ENCODE measurements around the gene MEIS1.

Gene MEIS1

DNA sequence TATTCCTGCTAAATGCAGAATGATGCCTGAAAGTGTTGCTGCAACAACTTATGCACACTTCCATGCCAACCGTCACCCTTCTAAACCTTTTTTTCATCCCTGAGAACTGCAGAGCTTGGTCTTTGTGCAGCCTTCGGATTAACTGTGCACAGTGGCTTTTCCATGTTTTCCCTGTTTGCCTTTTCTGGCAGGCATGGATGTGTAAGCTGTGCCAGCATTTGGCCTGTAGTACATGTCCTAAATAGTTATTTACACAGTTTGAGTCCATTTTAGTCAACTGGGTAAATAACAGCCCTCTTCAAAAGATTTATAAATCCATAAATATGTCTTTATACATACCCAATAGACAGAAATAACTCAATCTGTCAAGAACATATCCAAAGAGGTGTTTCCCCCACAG, 31.5 kb downstream of the MEIS1 start:
- H3K4me3 ChIP-seq (ENCODE audit: low read depth, low read length), result no peak overlapping the region
- TF ChIP-seq, protein P1, sequence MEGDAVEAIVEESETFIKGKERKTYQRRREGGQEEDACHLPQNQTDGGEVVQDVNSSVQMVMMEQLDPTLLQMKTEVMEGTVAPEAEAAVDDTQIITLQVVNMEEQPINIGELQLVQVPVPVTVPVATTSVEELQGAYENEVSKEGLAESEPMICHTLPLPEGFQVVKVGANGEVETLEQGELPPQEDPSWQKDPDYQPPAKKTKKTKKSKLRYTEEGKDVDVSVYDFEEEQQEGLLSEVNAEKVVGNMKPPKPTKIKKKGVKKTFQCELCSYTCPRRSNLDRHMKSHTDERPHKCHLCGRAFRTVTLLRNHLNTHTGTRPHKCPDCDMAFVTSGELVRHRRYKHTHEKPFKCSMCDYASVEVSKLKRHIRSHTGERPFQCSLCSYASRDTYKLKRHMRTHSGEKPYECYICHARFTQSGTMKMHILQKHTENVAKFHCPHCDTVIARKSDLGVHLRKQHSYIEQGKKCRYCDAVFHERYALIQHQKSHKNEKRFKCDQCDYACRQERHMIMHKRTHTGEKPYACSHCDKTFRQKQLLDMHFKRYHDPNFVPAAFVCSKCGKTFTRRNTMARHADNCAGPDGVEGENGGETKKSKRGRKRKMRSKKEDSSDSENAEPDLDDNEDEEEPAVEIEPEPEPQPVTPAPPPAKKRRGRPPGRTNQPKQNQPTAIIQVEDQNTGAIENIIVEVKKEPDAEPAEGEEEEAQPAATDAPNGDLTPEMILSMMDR (IDR thresholded peaks at IDR 0.05; ENCODE audit: low read depth, low read length), result no peak

DNA sequence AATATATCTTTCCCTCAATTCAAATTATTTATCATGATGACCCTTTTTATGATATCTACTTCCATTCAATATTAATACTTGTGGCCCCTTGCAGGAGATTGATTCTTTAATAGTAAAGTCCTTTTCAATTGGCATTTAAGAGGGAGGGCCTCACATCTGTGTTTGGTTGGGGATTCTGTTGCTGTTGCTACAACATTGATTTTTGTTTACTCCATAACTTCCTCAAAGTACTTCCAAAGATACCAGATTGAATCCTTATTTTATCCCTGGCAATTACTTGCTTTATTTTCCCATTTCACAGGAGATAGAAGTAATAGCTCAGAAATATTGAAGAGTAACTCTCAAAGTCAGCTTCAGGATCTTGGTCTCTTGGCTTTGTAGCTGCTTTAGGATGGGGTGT, 32.8 kb downstream of the MEIS1 start:
- TF ChIP-seq, protein P1 (IDR thresholded peaks at IDR 0.05; ENCODE audit: low read depth, low read length), result no peak
- H3K4me3 ChIP-seq (ENCODE audit: low read depth, low read length), result no peak overlapping the region

DNA sequence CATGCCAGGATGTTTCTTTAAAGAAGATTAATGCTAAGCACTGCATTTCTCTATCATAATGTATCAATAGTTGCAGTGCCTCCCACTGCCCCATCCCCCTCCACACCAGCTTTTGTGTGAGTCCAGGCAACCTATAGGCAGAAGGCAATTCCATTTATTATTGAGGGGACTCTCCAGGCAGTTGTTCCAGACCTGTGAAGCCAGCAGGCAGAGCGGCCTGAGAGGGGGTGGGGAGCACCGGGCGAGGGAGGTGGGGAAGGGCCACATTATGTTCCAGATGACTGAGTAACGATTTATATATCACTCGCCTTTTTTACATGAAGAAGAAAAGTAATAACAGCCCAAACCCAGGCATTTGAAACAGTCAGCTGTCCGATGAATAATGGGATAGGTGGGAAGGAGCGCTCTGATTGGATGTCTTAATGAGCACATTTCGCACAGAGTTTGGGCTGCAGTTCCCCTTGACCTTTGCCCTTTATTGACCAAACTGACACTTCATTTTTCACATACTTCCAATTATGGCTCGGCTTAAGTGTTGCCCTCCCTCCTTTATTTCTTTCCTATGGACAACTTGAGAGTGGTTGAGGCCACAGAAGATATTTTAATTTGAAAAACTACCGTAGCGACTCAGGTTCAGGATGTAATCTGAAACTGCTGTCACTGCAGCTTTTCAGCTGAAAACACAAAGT, 34.4 kb downstream of the MEIS1 start:
- TF ChIP-seq, protein P1 (IDR thresholded peaks at IDR 0.05; ENCODE audit: low read depth, low read length), result no peak
- H3K4me3 ChIP-seq (ENCODE audit: low read depth, low read length), result no peak overlapping the region

DNA sequence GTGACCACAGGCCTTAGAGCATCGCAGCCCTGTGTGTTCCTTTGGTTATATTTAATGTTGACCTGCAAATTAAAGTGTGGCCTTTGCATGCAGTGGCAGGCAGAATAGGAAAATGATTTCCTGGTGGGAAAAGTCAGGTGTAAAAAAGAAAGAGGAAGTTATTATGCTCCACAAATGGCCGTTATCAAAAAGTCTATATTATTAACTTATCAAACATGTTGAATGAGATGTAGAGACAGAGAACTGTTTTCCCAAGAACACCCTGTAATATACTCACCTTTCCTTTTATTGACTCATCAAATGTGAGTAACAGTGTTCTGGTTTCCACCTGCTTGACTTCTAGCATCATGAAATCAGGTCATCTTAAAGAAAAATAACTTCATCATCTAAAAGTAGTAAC, 35.3 kb downstream of the MEIS1 start:
- no peak overlapping the region for H3K4me3 ChIP-seq (ENCODE audit: low read depth, low read length)
- TF ChIP-seq, protein P1 (IDR thresholded peaks at IDR 0.05; ENCODE audit: low read depth, low read length), result no peak

DNA sequence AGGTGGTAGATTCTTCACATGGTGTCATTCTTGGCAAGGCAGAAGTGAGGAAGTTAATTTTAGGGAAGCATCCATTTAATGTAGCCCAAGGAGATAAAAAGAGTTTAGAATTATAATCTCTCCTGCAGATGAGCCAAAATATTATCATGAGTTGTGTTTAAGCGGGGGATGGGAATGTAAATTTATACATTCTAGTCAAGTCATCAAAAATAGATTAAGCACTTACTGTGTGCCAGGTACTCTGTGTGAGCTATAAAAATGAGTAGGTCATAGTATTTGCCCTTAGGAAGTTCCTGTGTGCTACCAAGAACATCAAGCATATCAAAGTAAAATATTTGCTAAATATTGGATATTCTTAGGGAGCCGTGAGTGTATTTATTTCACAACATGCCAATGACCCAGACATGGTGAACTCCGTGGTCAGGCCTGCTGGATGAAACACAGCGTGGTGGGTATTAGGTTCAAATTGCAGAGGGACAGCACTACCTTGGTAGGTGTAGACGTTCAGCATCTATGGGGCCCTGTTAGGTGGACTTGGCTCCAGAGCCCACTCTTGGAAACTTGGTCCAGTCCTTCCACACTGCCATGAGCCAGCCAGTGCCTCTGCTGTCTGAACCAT, 37.4 kb downstream of the MEIS1 start:
- TF ChIP-seq, protein P1 (IDR thresholded peaks at IDR 0.05; ENCODE audit: low read depth, low read length), result no peak
- H3K4me3 ChIP-seq (ENCODE audit: low read depth, low read length), result no peak overlapping the region

DNA sequence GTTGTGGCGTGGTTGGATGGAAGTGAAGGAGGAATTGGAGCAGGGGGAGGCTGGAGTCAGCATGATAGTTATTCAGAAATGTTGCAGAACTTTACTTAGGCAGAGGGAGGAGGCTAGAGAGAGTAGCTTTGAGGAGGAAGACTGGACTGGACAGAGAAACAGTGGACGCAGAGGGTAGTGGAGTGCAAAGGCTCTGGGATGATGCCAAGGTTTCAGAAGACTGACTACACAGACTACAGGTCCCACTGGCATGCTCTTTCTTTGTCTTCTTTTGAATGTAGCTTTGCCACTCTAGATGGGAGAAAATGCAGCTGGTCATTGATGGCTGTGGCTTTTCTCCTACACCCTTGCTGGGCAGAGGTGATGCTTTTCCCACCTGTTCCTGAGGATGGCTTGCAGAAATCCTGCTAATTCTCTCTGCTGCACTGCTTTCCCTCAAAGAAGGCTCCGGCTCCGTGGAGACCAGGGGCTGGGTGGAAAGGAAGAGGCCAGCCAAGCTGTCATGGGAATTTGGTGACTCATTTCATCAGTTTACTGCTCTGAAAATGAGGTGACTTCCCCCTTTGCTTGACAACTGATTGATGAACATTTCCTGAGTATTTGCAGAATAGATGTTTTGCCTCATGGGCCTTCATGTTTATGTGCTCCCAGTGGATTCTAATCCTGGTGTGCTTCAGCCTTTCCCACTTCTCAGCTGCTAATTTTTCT, 42.4 kb downstream of the MEIS1 start:
- TF ChIP-seq, protein P1 (IDR thresholded peaks at IDR 0.05; ENCODE audit: low read depth, low read length), result no peak
- H3K4me3 ChIP-seq (ENCODE audit: low read depth, low read length), result no peak overlapping the region

DNA sequence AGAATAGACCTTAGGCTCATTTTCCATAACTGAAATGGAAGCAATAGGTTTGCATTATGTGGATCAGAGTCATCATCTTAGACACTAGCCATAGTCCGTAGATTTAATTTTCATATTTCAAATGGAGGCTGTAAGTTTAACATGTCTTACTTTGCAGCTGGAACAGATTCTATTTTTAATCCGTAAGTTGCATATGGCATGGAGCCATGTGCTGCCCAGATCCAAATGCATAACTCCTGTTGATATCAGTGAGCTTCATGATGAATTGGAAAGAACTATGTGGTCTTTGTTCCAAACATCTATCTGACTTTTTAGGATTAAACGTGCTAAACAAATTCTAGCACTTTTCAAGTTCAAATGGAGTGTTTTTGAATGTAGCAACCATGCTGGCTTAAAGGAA, 43.4 kb downstream of the MEIS1 start:
- TF ChIP-seq, protein P1 (IDR thresholded peaks at IDR 0.05; ENCODE audit: low read depth, low read length), result no peak
- no peak overlapping the region for H3K4me3 ChIP-seq (ENCODE audit: low read depth, low read length)

All from WI38 (cell line).